ENCODE measurements around the gene CASR. TPM values are rescaled to one million over a fixed set of nuclear protein-coding genes. Genes with fewer than 3 reads are reported as not detected.

Gene CASR
- polyA plus RNA-seq, 4 donors = 21.9 to 29.6 (median 27.3) TPM

DNA sequence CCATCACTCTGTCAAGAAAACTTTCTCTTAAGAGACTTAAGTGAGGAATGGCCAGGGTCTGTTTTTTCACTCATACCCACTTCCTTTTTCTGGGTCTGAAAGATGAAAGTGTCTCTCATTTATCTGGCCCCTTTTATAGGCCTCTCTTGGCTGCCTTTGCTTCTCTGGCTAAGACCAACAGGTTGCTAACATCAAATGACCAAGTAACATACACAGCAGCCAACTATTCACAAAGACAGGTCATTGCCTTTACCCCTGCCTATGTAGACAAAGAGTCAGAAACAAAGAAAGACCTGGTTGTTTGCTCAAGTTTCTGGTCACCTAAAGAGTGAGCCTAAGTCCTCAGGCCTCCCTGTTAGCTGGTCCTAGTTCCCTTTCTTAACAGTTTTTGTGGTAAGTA, 117.6 kb downstream of the CASR start:
- no peak for DNase-seq (ENCODE audit: low read depth in 4 of 4, low spot score in 3 of 4)

DNA sequence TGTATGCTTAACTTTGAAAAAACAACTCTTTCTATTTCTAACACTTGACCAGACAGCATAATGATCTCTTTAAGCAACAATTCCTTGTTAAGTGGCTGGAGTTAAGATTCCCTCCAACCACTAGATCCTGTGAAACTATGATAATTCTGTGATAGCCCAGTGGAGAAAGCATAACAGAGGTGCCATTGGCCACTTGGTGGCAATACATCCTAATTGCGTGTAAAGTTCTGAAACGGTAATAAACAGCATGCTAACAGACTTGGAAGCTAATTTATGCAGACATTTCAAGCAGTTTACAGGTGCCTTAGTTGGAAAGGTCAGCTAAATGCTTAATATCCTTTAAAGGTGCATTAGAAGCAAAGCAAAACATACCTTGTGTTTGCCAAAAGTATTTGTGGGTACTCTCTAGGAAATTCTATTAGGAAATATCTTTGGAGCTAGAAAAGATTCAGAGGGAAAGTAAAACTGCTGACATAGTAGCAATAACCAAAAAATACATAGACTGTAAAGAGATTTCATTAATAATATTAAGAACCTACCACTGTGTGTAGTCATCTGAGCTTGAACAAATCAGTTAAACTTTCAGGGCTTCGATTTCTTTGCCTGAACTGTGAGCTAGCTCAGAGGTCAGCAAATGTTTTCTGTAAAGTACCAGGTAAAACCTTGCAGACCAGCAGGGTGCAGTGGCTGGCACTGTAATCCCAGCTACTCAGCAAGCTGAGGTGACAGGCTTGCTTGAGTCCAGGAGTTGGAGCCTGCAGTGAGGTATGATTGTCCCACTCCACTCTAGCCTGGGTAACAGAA, 122.6 kb downstream of the CASR start:
- DNase-seq (ENCODE audit: low read depth in 4 of 4, low spot score in 3 of 4) = no peak

DNA sequence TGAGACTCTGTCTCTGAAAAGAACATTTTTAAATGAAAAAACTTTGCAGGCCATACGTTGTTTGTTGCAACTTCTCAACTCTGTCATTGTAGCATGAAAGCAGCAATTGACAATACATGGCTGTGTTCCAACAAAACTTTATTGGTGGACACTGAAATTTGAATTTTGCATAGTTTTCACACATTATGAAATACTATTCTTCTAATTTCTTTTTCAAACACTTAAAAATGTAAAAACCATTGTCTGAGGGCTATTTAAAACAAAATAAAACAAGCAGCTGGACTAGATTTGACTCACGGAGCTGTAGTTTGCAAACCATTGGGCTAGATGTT, 123.1 kb downstream of the CASR start:
- no peak for DNase-seq (ENCODE audit: low read depth in 4 of 4, low spot score in 3 of 4)

DNA sequence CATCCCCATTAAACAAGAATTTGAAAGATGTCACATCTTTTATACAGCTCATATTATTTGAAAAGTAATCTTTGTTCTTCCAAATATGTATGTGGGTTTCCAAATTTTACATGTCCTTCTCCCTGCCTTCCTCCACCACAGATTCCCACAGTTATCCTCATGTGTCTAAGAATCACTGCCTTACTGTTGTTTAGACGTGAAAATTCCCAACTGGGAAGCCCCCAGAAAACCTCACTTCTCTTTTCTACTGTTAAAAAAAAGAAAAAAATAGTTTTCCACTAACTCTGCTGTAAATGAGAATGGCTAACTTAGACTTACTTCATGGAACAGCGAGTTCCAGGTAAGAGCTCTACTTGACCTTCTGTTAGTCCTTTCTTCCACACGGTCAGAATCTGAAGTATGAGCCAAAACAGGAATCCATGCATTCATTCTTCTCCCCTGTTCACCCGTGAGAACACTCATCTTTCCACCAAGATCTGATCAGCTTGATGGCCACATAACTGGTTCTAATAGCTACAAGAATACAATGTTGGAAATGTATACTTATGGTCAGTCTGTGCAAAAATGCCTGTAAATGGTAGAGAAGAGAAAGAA, 123.7 kb downstream of the CASR start:
- DNase-seq (ENCODE audit: low read depth in 4 of 4, low spot score in 3 of 4) = no peak

DNA sequence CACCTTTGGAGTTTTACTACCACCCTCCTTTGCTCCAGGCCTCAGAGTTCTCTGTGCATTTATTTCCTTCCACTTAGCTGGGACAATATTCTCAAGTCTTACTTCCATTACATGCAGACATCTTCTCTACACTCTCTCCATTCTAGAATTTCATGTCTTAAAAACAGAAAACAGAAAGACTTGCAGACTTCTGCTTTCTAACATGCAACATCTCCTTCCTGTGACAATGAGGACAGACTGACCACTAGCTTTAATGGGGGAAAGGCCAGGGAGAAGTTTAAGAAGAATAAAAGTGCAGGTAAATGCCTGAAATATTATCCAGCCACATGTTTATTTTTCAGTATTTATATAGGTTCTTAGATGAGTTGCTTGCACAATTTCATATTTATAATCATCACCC, 124.5 kb downstream of the CASR start:
- DNase-seq (ENCODE audit: low read depth in 4 of 4, low spot score in 3 of 4) = no peak

DNA sequence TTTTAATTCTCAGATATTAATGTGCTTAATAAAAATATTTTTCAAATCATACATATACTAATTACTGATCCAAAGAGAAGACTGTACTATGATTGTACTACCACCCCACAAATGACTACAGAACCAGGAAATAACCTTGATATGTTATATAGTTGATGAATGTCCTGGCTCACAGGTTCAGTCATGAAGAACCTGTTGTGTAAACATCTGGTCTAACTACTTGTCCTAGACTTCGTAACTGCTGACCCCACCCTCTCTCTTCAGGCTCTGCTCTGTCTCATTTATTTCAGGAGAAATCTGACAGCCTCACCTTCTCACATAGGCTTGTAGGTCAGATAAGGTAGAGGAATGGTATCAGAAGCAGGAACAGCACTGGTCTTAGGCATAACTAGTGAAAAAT, 126.9 kb downstream of the CASR start:
- no peak for DNase-seq (ENCODE audit: low read depth in 4 of 4, low spot score in 3 of 4)

DNA sequence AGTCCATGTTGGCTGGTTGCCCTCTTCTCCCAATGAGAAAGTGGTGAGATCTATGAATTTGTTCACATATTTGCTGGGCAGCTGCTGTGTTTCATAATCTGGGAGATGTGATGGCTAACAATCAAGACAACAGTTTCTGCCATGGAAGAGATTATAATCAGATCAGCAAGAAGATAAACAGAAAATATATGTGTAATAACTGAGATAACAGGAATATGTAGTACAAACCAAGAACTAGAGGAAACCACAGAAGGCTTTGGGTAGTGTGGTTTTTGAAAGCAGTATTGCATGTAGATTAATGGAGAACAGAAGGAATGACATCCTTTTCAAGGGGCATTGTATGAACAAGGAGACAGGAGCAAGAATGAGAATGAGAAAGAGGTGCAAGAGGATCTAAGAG, 129.4 kb downstream of the CASR start:
- no peak for DNase-seq (ENCODE audit: low read depth in 4 of 4, low spot score in 3 of 4)

DNA sequence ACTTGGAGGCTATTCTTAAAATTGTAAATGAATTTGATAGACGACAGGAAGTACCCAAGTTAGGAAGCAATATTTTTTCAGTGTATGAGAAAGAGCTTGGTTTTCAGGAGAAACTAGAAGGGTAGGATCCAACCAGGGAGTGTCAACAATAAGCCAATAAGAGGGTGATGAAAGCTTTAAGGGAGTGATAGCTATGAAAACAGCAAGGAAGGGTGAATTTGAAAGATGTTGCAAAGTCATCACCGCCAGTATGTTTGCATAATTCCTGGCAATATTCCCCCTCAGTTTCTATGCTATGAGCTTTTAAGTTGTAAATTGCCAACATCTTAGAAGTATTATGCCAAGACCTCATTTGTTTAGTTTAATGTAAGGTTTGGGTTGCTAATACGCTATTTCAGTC, 129.8 kb downstream of the CASR start:
- DNase-seq (ENCODE audit: low read depth in 4 of 4, low spot score in 3 of 4) = no peak

DNA sequence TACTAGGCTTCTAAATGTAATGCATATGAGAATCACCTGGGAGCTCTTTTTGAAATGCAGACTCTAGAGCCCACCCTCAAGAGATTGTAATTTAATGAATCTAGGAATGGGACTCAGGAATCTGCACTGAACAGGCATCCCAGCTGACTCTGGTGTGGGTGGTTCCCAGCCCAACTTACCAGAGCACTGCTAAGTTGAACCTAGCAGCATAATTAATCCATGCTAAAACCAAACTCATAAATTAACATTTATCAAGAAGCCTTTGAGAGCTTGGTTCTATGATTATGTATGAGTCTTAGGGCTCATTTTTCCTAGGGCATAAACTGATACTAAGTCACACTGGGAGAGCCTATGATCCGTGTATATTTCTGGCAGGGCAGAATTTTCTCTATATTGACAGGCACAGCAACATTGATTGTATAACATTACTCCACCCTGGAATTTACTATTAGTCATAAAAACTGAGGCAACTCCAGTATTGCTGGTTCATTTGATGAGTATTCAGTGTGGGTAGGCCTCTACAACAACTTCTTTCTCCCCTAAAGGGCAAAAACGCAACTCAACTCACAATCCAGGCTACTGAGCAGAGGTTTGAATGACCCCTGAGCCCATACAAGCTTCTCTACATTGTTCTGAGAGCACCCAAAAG, 130.9 kb downstream of the CASR start:
- no peak for DNase-seq (ENCODE audit: low read depth in 4 of 4, low spot score in 3 of 4)

DNA sequence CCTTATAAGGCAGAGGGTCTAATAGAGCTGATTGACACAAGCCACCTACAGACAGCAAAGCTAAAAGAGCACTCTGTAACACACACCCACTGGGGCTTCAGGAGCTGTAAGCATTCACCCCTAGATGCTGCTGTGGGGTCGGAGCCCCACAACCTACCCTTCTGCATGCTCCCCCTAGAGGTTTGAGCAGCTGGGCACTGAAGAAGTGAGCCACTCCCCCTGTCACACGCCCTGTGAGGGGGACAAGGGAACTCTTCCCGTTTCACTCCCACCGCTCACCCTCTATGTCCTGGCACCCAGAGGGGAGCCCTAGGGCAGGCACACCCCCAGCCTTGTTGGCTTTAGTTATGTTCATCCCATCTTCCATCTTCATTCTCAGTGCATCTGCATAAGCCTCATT, 132.2 kb downstream of the CASR start:
- DNase-seq (ENCODE audit: low read depth in 4 of 4, low spot score in 3 of 4) = no peak

DNA sequence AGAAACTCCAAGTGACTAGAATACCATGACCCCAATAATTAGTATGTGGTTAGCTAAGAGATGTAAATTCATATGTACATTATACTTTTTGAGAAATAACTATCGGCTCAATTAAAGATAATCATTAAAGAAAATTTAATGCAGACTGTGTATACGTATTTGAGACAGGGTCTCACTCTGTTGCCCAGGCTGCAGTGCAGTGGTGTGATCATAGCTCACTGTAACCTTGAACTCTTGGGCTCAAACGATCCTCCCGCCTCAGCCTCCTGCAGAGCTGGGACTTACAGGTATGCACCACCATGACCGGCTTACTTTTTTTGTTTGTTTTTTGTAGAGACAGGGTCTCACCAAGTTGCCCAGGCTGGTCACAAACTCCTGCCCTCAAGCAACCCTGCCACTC, 132.9 kb downstream of the CASR start:
- no peak for DNase-seq (ENCODE audit: low read depth in 4 of 4, low spot score in 3 of 4)

DNA sequence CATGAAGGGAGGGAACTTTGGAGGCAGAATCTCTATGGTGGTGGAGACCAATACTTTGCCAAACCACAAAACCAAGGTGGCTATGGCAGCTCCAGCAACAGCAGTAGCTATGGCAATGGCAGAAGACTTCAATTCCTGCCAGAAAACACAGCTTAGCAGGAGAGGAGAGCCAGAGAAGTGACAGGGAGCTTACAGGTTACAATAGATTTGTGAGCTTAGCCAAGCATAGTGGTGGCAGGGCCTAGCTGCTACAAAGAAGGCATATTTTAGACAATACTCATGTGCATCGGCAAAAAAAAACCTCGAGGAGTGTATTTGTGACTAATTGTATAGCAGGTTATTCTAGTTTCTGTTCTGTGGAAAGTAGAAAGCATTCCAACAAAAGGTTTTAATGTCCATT, 135.2 kb downstream of the CASR start:
- DNase-seq (ENCODE audit: low read depth in 4 of 4, low spot score in 3 of 4) = no peak

DNA sequence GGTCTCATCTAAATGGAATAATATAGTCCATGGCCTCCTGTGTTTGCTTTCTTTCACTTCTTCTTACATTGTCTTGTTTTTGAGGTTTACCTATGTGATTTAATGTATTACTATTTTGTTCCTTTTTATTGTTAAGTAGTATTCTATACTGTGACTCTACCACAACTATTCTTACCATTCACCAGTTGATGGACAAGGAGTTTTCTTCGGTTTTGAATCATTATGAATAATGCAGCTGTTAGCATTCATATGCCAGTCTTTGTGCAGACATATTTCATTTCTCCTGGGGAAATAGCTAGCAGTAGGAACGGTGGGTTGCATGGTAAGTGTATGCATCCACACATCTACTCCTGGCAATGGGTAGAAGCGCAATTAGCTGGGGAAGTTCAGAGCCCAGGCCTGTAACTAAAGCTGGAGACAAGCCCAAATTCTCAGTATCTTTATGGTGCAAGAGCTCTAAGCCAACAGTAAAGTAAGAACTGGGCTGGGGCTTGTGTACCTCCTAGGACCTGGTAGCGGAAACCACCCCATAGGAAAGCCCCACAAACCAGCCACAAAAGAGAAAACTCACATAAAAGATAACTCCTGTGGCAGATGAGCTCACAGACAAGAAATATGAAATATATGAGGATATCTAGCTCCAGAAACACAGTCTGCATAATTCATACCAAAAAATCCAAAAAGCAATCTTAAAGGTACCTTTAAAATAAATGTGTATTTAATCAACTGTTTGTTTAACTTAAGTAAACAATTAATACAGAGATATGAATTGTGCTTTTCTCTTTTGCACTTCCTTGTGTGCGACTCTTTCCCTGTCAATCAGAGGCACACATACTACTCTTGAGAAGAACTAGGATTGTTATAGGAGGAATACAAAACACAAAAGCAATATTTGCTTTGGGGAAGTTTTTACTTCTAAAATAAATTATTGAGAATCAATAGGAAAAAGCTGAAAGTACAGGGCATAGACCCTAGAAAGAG, 138.9 kb downstream of the CASR start:
- no peak for DNase-seq (ENCODE audit: low read depth in 4 of 4, low spot score in 3 of 4)

DNA sequence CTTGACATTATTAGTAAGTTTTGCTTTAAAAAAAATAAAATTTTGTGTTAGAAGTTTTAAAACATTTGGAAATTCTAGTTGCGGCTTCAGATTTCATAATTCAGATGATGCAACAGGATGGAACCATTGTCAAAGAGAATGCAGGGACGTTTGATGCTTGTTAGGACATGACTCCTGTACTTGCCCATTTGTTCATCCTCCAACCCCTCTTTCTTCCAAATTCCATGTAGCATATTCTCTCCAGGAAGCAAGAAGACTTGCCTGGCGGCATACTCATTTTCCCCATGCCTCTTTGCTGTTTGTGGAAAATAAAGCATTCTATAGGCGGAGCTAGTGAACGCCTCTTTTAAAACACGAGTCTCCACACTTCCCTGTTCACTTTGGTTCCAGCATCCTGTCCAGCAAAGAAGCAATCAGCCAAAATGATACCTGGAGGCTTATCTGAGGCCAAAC, 141.4 kb downstream of the CASR start, which contains the start of gene CSTA:
CSTA (plus strand) TSS at position 378 of the 453 bp plus-strand sequence; CDS start at position 423, 45 bp downstream.
- no peak for DNase-seq (ENCODE audit: low read depth in 4 of 4, low spot score in 3 of 4)

DNA sequence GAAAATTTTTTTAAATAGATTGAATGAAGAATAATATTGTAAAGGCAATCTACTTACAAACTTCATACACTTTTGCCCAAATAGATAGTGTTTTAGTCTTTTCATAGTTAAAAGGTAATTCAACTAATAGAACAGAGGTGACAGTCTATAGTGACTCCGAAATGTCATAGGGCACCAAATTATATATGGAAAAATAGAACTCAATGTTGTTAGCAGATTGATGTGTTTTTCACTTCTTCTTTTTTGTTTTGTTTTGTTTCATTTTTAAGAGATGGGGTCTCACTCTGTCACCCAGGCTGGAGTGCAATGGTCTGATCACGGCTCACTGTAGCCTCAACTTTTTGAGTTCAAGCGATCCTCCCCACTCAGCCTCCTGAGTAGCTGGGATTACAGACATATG, 142.3 kb downstream of the CASR start:
- DNase-seq (ENCODE audit: low read depth in 4 of 4, low spot score in 3 of 4) = no peak

DNA sequence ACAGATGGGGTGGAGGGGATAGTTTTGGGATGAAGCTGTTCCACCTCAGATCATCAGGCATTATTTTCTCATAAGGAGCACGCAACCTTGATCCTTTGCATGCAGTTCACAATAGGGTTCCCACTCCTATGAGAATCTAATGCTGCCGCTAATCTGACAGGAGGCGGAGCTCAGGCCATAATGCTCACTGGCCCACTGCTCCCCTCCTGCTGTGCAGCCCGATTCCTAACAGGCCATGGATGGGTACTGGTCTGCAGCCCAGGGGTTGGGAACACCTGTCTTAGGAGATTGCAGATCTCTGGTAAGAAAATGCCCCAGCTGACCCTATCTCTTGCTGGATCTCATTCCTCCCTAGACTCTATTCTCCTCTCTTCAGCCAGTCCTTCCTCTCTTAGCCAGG, 148.4 kb downstream of the CASR start:
- no peak for DNase-seq (ENCODE audit: low read depth in 4 of 4, low spot score in 3 of 4)

DNA sequence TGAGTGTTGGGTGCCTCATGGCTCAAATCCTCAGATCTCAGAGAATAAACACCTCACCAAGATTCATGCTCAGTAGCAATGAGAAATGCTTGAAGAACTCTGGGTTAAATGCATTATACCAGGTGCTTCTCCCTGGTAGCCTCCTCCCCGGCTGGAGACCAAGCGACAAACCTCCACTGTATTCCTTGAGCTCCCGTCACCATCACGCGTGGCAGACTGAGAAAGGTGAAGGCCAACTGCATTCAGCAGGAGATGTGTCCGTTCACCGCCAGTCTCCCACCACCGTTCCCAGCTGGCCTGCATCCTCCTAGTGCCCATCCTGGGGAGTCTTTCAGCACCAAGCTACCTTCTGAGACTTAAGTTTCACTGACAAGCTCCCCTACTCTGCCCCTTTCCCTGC, 149.1 kb downstream of the CASR start:
- no peak for DNase-seq (ENCODE audit: low read depth in 4 of 4, low spot score in 3 of 4)
